K562 (cell line): ENCODE measurements around the gene NFIB. TPM values are rescaled to one million over a fixed set of nuclear protein-coding genes. Genes with fewer than 3 reads are reported as not detected.
A peak's percentile ranks its signal among the peaks of the same experiment; 100 is the strongest.

ENCODE experiments used
- ATAC-seq: fragments of 200-7000 bp; cut with Tn5 transposase; 3 replicates; pipeline ENCODE4 v1.9.1; 2020; ENCODE audit warnings: moderate library complexity
- BruUV-seq: library from RNA; stranded (reverse); fragments of 400-500 nt; replicated peaks from 2 replicates; lab custom pipeline; 2021; lab: Mats Ljungman, UMichigan
- CTCF ChIA-PET: fragments of 300-600 bp; formaldehyde crosslinking; extraction: SDS; loops from one replicate; lab custom pipeline; 2021; ENCODE audit warnings: low intra/inter-chr PET ratio; lab: Yijun Ruan, JAX
- POLR2A ChIA-PET: fragments of 300-600, 350-650 bp; sonication (Branson Sonifier 250); formaldehyde crosslinking; extraction: SDS; loops from one replicate; lab custom pipeline; 2021; ENCODE audit warnings: antibody characterized with exemption, inconsistent platforms; lab: Yijun Ruan, JAX
- DNase-seq, 4 experiments: peaks; one replicate each; pipeline versions ENCODE4 v3.0.0 to v3.0.0-alpha.2; 2011 to 2018; ENCODE audit warnings: low spot score in 3 of 4, mixed read lengths in 3 of 4; ENCODE audit errors: extremely low read depth in 1 of 4
- FAIRE-seq: peaks from 2 replicates; lab custom pipeline; 2011; peaks lifted over from hg19 to GRCh38; lab: Jason Lieb, UNC
- H2AFZ ChIP-seq: 2 replicates; pipeline ENCODE4 v1.6.0; 2011; ENCODE audit warnings: low read depth, low read length, control low read depth, inconsistent platforms
- H3K27ac ChIP-seq: fragments of 200-600 bp; 3 replicates; pipeline ENCODE4 v1.8.0; 2011; ENCODE audit warnings: low read depth, mild to moderate bottlenecking, control low read depth, inconsistent platforms, low read length, moderate library complexity, mixed read lengths; ENCODE audit errors: extremely low read depth
- H3K27me3 ChIP-seq, 2 experiments: fragments of 300-600 bp in 1 of 2; 2 replicates in 1 of 2; 3 replicates in 1 of 2; pipeline versions ENCODE4 v1.6.0 to v1.8.0; 2011; ENCODE audit warnings: inconsistent platforms in 2 of 2, low read length in 2 of 2, mild to moderate bottlenecking in 1 of 2, mixed read lengths in 1 of 2, moderate library complexity in 1 of 2; ENCODE audit not compliant: control insufficient read depth in 2 of 2, insufficient read depth in 2 of 2
- H3K36me3 ChIP-seq: fragments of 300-600 bp; 3 replicates; pipeline ENCODE4 v1.8.0; 2011; ENCODE audit warnings: mild to moderate bottlenecking, low read length, inconsistent platforms; ENCODE audit not compliant: control insufficient read depth, insufficient read depth
- H3K4me1 ChIP-seq, 2 experiments: fragments of 200-600 bp in 1 of 2; replicated peaks in 1 of 2; 2 replicates in 1 of 2; 3 replicates in 1 of 2; pipeline versions ENCODE4 v1.5.1 to v1.8.0; 2011; ENCODE audit warnings: inconsistent platforms in 2 of 2, low read length in 2 of 2, mild to moderate bottlenecking in 1 of 2, mixed read lengths in 1 of 2, moderate library complexity in 1 of 2; ENCODE audit not compliant: control insufficient read depth in 2 of 2, insufficient read depth in 2 of 2
- H3K4me2 ChIP-seq: 2 replicates; pipeline ENCODE4 v1.6.1; 2011; ENCODE audit warnings: low read length, control low read depth, inconsistent platforms, mixed read lengths; ENCODE audit not compliant: insufficient read depth
- H3K4me3 ChIP-seq: fragments of 200-600 bp; sonication (generic), shearing (Covaris generic); 2 replicates; pipeline ENCODE4 v1.5.1; 2016; ENCODE audit warnings: control low read depth, inconsistent platforms
- H3K79me2 ChIP-seq: fragments of 200-600 bp; 3 replicates; pipeline ENCODE4 v1.8.0; 2011; ENCODE audit warnings: low read length, inconsistent platforms; ENCODE audit not compliant: control insufficient read depth, insufficient read depth
- H3K9ac ChIP-seq, 2 experiments: 2 replicates each; pipeline versions ENCODE4 v1.6.0 to v1.6.1; 2011; ENCODE audit warnings: low read depth in 2 of 2, low read length in 2 of 2, control low read depth in 1 of 2, inconsistent platforms in 1 of 2, mild to moderate bottlenecking in 1 of 2, mixed read lengths in 1 of 2; ENCODE audit not compliant: insufficient read depth in 1 of 2
- H3K9me1 ChIP-seq: one replicate; pipeline ENCODE4 v1.6.0; 2011; ENCODE audit warnings: inconsistent platforms, mild to moderate bottlenecking, low read length, moderate library complexity; ENCODE audit not compliant: control insufficient read depth, insufficient read depth
- H3K9me3 ChIP-seq: replicated peaks from 2 replicates; pipeline ENCODE4 v1.5.1; 2011; ENCODE audit warnings: low read depth, low read length, inconsistent platforms; ENCODE audit not compliant: control insufficient read depth, insufficient read depth
- H4K20me1 ChIP-seq: replicated peaks from 2 replicates; pipeline ENCODE4 v1.6.1; 2011; ENCODE audit warnings: low read length, inconsistent platforms, mixed read lengths; ENCODE audit not compliant: control insufficient read depth, insufficient read depth
- CEBPG ChIP-seq, 3 experiments: fragments of 200-800 bp in 1 of 3; sonication (Bioruptor generic) in 1 of 3; sonication (generic) in 1 of 3; formaldehyde crosslinking in 1 of 3; IDR thresholded peaks in 2 of 3; conservative IDR thresholded peaks in 1 of 3; 2 replicates each; pipeline versions ENCODE4 v1.6.1 to v1.8.0; 2016 to 2022; ENCODE audit warnings: missing compliant biosample characterization in 2 of 3, missing genetic modification characterization in 2 of 3, mild to moderate bottlenecking in 1 of 3, missing genetic modification reagents in 1 of 3
- POLR3A ChIP-seq: IDR thresholded peaks from 2 replicates; pipeline ENCODE4 v1.6.1; 2011; ENCODE audit warnings: borderline replicate concordance, mild to moderate bottlenecking, moderate library complexity; ENCODE audit not compliant: insufficient read length, insufficient read depth; ENCODE audit errors: extremely low read depth
- TCF7L2 ChIP-seq: fragments of 150-350 bp; IDR thresholded peaks from 2 replicates; pipeline ENCODE4 v1.6.1; 2016; ENCODE audit warnings: low read depth, mild to moderate bottlenecking, low read length, moderate library complexity
- WGBS: fragments of 100-300 bp; shearing (Covaris generic); methylation state at CpG from one replicate; pipeline ENCODE4 v1.1.6; 2016; ENCODE audit warnings: low coverage, mixed read lengths; ENCODE audit not compliant: insufficient coverage; ENCODE audit errors: missing lambda C conversion rate; 5-methylcytosine and 5-hydroxymethylcytosine counted together
- in situ Hi-C: fragments of 300-500 bp; cut with MboI; formaldehyde crosslinking; loops from 4 replicates; pipeline ENCODE4 v1.15.0; 2018; ENCODE audit warnings: inconsistent platforms, mixed read lengths
- intact Hi-C: fragments of 100-400 bp; cut with micrococcal nuclease; formaldehyde crosslinking; loops from 2 replicates; pipeline ENCODE4 v1.14.2; 2022
- polyA plus RNA-seq, 8 experiments: library from polyadenylated mRNA; depleted of rRNA in 4 of 8; stranded (reverse) in 5 of 8; unstranded in 3 of 8; fragments of >200 nt; fragmentation: Nextera tagmentation in 2 of 8; fragmentation: Illumina TruSeq in 1 of 8; extraction: Ambion mirVana in 2 of 8; extraction: Trizol in 1 of 8; gene quantifications; 2 replicates each; pipeline versions ENCODE4 v1.2.1 to v1.2.3, GENCODE V29; 2011 to 2014; ENCODE audit warnings: inconsistent platforms in 1 of 8, missing spikeins in 1 of 8
- total RNA-seq, 7 experiments: library from RNA; depleted of rRNA in 6 of 7; stranded (reverse); fragments of >200 nt in 6 of 7; fragmentation: Illumina TruSeq in 2 of 7; extraction: Trizol in 2 of 7; gene quantifications; 2 replicates each; pipeline versions ENCODE4 v1.2.1 to v1.2.3, GENCODE V29; 2011 to 2021; ENCODE audit warnings: low replicate concordance in 1 of 7
- TF ChIP-seq, protein P1 (sequence below): fragments of 250-450 bp; sonication (Bioruptor Pico); IDR thresholded peaks from 2 replicates; pipeline ENCODE4 v1.4.0; 2020

Gene NFIB
- total and polyA plus RNA-seq, 9 of the 15 experiments (the other 6 are each of a cell fraction or from before 2014, with no cell fraction given), result 1.2 to 3.3 (median 1.9) TPM

DNA sequence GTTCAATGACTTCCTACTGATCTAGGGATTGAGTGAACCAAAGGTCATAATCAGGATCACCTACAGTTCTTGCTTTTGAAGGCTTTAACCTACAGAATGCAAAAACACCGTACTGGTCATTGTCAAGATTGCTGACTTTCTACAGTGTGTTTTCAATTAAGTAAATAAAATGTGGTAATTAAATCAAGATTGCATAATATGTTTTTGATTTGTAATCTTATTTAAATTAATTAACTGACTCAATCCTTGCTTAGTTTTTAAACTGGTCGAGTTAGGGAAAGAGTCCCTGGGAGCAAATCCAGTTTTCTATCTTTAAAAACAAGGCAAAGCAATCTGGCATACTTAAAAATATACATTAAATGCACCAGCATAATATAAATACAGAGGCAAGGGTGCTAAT, 125.9 kb downstream of the NFIB start:
- CTCF ChIA-PET, result no interaction called here
- POLR2A ChIA-PET, result no interaction called here
- Histone ChIP-seq H3K9me1 (no peaks in the 10 kb centered on the region), H3K27ac (no peak overlapping the region), H3K9me3 (no peaks in the 10 kb centered on the region), H2AFZ (no peak overlapping the region), H3K27me3 (no peaks in the 10 kb centered on the region), H3K79me2 (no peaks in the 10 kb centered on the region), H3K4me3 (no peak overlapping the region), H3K4me2 (no peak overlapping the region), H3K4me1 (no peaks in the 10 kb centered on the region), H3K36me3 (no peaks in the 10 kb centered on the region), H3K9ac (no peak overlapping the region), H4K20me1 (no peaks in the 10 kb centered on the region)
- in situ Hi-C loops, result loop anchor here (25.0 kb wide), 1 partner anchor 951 kb away; no protein-coding TSS in a partner anchor
- no peak for FAIRE-seq
- WGBS, result 0% methylated on average over 2 of the region's 2 CpGs
- BruUV-seq, result no TSS peak
- ATAC-seq, result no peak
- intact Hi-C loops, result no loop called here
- no peak for DNase-seq
- TF ChIP-seq CEBPG (CRISPR knock-in tag; IDR thresholded peaks at IDR 0.05) (no peak), CEBPG (tag; conservative IDR thresholded peaks at IDR 0.05 in 1 of 2, IDR thresholded peaks at IDR 0.05 in 1 of 2) (0 out of 4 replicates have a peak, but pooled peaks of 1 of the 2 experiments have one; percentile 16), TCF7L2 (no peak)

DNA sequence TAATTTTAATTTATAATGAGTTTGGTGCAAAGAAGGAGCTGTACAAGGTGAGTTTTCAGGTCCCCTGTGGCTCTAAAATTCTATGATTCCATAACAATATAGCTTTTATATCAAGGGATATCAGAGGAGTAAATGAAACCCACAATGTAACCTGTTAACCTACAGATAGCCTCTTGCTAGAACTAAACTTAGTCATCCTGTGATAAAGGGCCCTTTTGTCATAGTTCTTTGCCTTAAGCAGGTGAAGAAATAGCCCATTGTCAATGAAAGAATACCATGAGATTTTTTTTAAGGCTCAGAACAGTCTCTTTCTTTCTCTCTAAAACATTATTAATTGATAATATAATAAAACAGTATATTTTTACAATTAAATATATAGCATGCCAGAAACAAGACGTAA, 127.8 kb downstream of the NFIB start:
- Histone ChIP-seq H3K4me2 (no peak overlapping the region), H3K27ac (no peak overlapping the region), H3K4me1 (no peaks in the 10 kb centered on the region), H3K27me3 (no peaks in the 10 kb centered on the region), H4K20me1 (no peaks in the 10 kb centered on the region), H3K36me3 (no peaks in the 10 kb centered on the region), H2AFZ (no peak overlapping the region), H3K9ac (no peak overlapping the region), H3K9me1 (no peaks in the 10 kb centered on the region), H3K9me3 (no peaks in the 10 kb centered on the region), H3K4me3 (no peak overlapping the region), H3K79me2 (no peaks in the 10 kb centered on the region)
- intact Hi-C loops, result no loop called here
- no peak for DNase-seq
- ATAC-seq, result no peak
- WGBS, result 33% methylated on average over 1 of the region's 1 CpG
- BruUV-seq, result no TSS peak
- POLR2A ChIA-PET, result no interaction called here
- CTCF ChIA-PET, result no interaction called here
- TF ChIP-seq, protein P1, sequence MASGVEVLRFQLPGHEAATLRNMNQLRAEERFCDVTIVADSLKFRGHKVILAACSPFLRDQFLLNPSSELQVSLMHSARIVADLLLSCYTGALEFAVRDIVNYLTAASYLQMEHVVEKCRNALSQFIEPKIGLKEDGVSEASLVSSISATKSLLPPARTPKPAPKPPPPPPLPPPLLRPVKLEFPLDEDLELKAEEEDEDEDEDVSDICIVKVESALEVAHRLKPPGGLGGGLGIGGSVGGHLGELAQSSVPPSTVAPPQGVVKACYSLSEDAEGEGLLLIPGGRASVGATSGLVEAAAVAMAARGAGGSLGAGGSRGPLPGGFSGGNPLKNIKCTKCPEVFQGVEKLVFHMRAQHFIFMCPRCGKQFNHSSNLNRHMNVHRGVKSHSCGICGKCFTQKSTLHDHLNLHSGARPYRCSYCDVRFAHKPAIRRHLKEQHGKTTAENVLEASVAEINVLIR (CRISPR knock-in tag), result no peak
- TF ChIP-seq POLR3A, result no peak
- in situ Hi-C loops, result loop anchor here (25.0 kb wide), 1 partner anchor 949 kb away; no protein-coding TSS in a partner anchor
- no peak for FAIRE-seq
